Endothelial cell of umbilical vein (primary cell): ENCODE measurements around the gene VRTN.

Experiments
- CTCF ChIP-seq, 2 donors: IDR thresholded peaks; 1 replicate in 1 of 2; 2 replicates in 1 of 2; pipeline ENCODE4 v1.5.1; 2011; ENCODE audit warnings: low read length in 2 of 2, mild to moderate bottlenecking in 2 of 2, moderate library complexity in 2 of 2, control low read depth in 1 of 2, inconsistent platforms in 1 of 2, low read depth in 1 of 2; ENCODE audit not compliant: insufficient read depth in 1 of 2; ENCODE audit errors: extremely low read depth in 1 of 2
- EZH2 ChIP-seq: IDR thresholded peaks from 2 replicates; pipeline ENCODE4 v1.6.1; 2012; ENCODE audit warnings: borderline replicate concordance, low read depth, mild to moderate bottlenecking, moderate library complexity, low read length, inconsistent platforms; ENCODE audit not compliant: severe bottlenecking
- FOS ChIP-seq: IDR thresholded peaks from 2 replicates; pipeline ENCODE4 v1.6.1; 2011; ENCODE audit warnings: mild to moderate bottlenecking, low read length, moderate library complexity, borderline replicate concordance; ENCODE audit not compliant: insufficient read depth
- GATA2 ChIP-seq: IDR thresholded peaks from 2 replicates; pipeline ENCODE4 v1.7.0; 2011; ENCODE audit warnings: low read depth, mild to moderate bottlenecking, moderate library complexity, mixed read lengths, low read length; ENCODE audit not compliant: insufficient read length, insufficient read depth
- JUN ChIP-seq: IDR thresholded peaks from 2 replicates; pipeline ENCODE4 v1.6.1; 2011; ENCODE audit warnings: borderline replicate concordance, low read depth; ENCODE audit not compliant: insufficient read length, insufficient read depth
- MAX ChIP-seq: IDR thresholded peaks from 2 replicates; pipeline ENCODE4 v1.6.1; 2011; ENCODE audit not compliant: insufficient read depth, insufficient read length
- MYC ChIP-seq: IDR thresholded peaks from one replicate; pipeline ENCODE4 v1.6.1; 2011; ENCODE audit warnings: mild to moderate bottlenecking, low read depth, low read length
- POLR2A ChIP-seq: IDR thresholded peaks from 2 replicates; pipeline ENCODE4 v1.6.1; 2012; ENCODE audit warnings: low read depth, mild to moderate bottlenecking, control low read depth, low read length
- POLR2AphosphoS5 ChIP-seq: IDR thresholded peaks from 2 replicates; pipeline ENCODE4 v1.6.1; 2012; ENCODE audit warnings: low read depth, mild to moderate bottlenecking, control low read depth, low read length, moderate library complexity; ENCODE audit not compliant: insufficient read depth

- TF ChIP-seq MAX (no peak), CTCF (IDR thresholded peaks at IDR 0.05; ENCODE audit: extremely low read depth in 1 of 2, insufficient read depth in 1 of 2, low read depth in 1 of 2, low read length in 2 of 2) (no peak), POLR2A (no peak), EZH2 (no peak), POLR2AphosphoS5 (no peak), GATA2 (no peak), MYC (no peak), JUN (no peak), FOS (no peak)
Observed at GRCh38 chr14:74350928-74351323, 2.7 kb downstream of the VRTN start.
